ENCODE measurements around the gene CCL18. TPM values are rescaled to one million over a fixed set of nuclear protein-coding genes. Genes with fewer than 3 reads are reported as not detected.

The CCL18 gene, protein sequence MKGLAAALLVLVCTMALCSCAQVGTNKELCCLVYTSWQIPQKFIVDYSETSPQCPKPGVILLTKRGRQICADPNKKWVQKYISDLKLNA
- total RNA-seq: not detected in 2 replicates

DNA sequence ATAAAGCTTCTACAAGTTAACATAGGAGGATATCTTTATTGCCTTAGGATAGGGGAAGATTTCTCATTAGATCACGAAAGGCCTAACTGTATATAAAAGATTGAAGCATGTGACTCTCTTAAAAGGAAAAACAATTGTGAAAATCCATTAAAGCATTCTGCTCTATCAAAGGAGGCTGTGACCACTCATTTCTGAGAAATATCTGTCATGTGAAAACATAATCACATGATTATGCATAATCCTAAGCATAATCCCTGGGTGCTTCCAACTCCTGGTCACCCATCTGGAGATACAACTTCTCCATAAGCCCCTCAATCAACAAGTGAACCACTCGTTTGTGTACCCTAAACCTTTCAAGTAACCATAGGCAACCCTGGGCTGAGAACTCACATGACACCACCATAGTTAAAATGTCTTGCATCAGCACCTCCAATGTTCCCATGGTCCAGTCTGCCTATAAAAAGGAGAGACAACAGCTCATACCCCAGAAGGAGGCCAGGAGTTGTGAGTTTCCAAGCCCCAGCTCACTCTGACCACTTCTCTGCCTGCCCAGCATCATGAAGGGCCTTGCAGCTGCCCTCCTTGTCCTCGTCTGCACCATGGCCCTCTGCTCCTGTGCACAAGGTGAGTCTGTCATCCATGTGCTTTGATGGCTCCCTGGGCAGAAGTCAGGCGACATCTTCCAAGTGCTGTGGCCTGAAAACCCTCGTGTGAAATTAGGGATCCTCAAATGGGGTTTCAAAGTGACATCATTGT, at the start of gene CCL18:
TSS of gene CCL18 (plus strand) at position 487 of the 756 bp plus-strand sequence. CDS start at position 558, 71 bp downstream.

GRCh38 chr17:36017799-36018198, 46.3 kb upstream of the CCL18 start, which contains the start of gene CCL23:
CCL23 (minus strand) TSS chr17:36017972; CDS start chr17:36017897, 75 bp downstream.

GRCh38 chr17:36089888-36090836, 26.1 kb downstream of the CCL18 start, which contains the start of gene CCL3:
CCL3 (minus strand) TSS chr17:36090143; CDS start chr17:36090058, 85 bp downstream.

GRCh38 chr17:36103401-36103975, 39.4 kb downstream of the CCL18 start, which contains the start of gene CCL4:
CCL4 (plus strand) TSS chr17:36103827; CDS start chr17:36103906, 79 bp downstream.

Other genes starting within 250 kb of the CCL18 start
- not detected in 2 replicates for gene HEATR9, start 195.4 kb upstream of the CCL18 start, total RNA-seq
- gene CCL5, start 183.9 kb upstream of the CCL18 start, total RNA-seq: 0.13 TPM in 1 of 2 replicates, not detected in the other
- gene RDM1, start 133.5 kb upstream of the CCL18 start, total RNA-seq: 0.92 and 0.99 TPM in 2 replicates
- not detected in 2 replicates for gene LYZL6, start 120.6 kb upstream of the CCL18 start, total RNA-seq
- gene CCL16, start 82.8 kb upstream of the CCL18 start, total RNA-seq: not detected in 2 replicates
- 0.40 TPM in 1 of 2 replicates, not detected in the other for gene CCL14, start 77.5 kb upstream of the CCL18 start, total RNA-seq
- gene CCL15, start 62.7 kb upstream of the CCL18 start, total RNA-seq: not detected in 2 replicates
- 0.26 TPM in 1 of 2 replicates, not detected in the other for gene CCL23, start 46.3 kb upstream of the CCL18 start, total RNA-seq
- gene CCL3, start 25.9 kb downstream of the CCL18 start, total RNA-seq: 0.12 TPM in 1 of 2 replicates, not detected in the other
- gene CCL4, start 39.6 kb downstream of the CCL18 start, total RNA-seq: not detected in 2 replicates
- 1.1 and 1.7 TPM in 2 replicates for gene TBC1D3B, start 112.4 kb downstream of the CCL18 start, total RNA-seq
- not detected in 2 replicates for gene CCL3L1, start 132.5 kb downstream of the CCL18 start, total RNA-seq
- gene CCL4L2, start 146.8 kb downstream of the CCL18 start, total RNA-seq: not detected in 2 replicates
- not detected in 2 replicates for gene TBC1D3I, start 200.3 kb downstream of the CCL18 start, total RNA-seq

Data from aortic smooth muscle cell (primary cell).